HepG2 (cell line): Measurements from ENCODE around the gene TAF12. TPM values are rescaled to one million over a fixed set of nuclear protein-coding genes. Genes with fewer than 3 reads are reported as not detected.

Experiments
- BCL6 ChIP-seq: IDR thresholded peaks from 2 replicates; pipeline ENCODE4 v1.6.1; 2016; ENCODE audit warnings: missing genetic modification reagents, missing compliant biosample characterization
- CAMTA2 ChIP-seq: sonication (generic); formaldehyde crosslinking; IDR thresholded peaks from 2 replicates; pipeline ENCODE4 v1.4.0; 2020; ENCODE audit warnings: mild to moderate bottlenecking, missing genetic modification reagents, borderline replicate concordance
- ELF4 ChIP-seq: sonication (generic); formaldehyde crosslinking; IDR thresholded peaks from 2 replicates; pipeline ENCODE4 v1.5.0; 2020; ENCODE audit warnings: missing genetic modification reagents, mild to moderate bottlenecking, moderate library complexity, borderline replicate concordance
- HMG20B ChIP-seq: conservative IDR thresholded peaks from 2 replicates; pipeline ENCODE4 v1.6.1; 2016; ENCODE audit warnings: missing genetic modification reagents, missing compliant biosample characterization
- LCORL ChIP-seq, 2 experiments: fragments of 450-650 bp in 1 of 2; sonication (generic) in 1 of 2; formaldehyde crosslinking in 1 of 2; IDR thresholded peaks; 2 replicates each; pipeline versions ENCODE4 v1.5.0 to v1.6.1; 2017 to 2020; ENCODE audit warnings: antibody characterized with exemption in 1 of 2, missing genetic modification reagents in 1 of 2
- MIER3 ChIP-seq: IDR thresholded peaks from 2 replicates; pipeline ENCODE4 v1.6.1; 2016; ENCODE audit warnings: missing compliant biosample characterization, borderline replicate concordance
- SNRNP70 ChIP-seq: fragments of 200-400 bp; formaldehyde crosslinking; IDR thresholded peaks from 2 replicates; pipeline ENCODE4 v1.6.1; 2017; ENCODE audit warnings: mild to moderate bottlenecking, low read depth, low read length, moderate library complexity
- SOX13 ChIP-seq, 3 experiments: fragments of 450-650 bp in 1 of 3; sonication (generic) in 1 of 3; formaldehyde crosslinking in 1 of 3; IDR thresholded peaks in 2 of 3; conservative IDR thresholded peaks in 1 of 3; 2 replicates each; pipeline versions ENCODE4 v1.5.0 to v1.6.1; 2016 to 2020; ENCODE audit warnings: antibody characterized with exemption in 1 of 3, mild to moderate bottlenecking in 1 of 3, missing compliant biosample characterization in 1 of 3, missing genetic modification reagents in 1 of 3, moderate library complexity in 1 of 3
- ZNF230 ChIP-seq: sonication (generic); formaldehyde crosslinking; IDR thresholded peaks from 2 replicates; pipeline ENCODE4 v1.4.0; 2020; ENCODE audit warnings: mild to moderate bottlenecking, missing genetic modification reagents
- ZNF557 ChIP-seq: sonication (generic); formaldehyde crosslinking; IDR thresholded peaks from 2 replicates; pipeline ENCODE4 v1.4.0; 2020; ENCODE audit warnings: missing genetic modification reagents
- ZNF644 ChIP-seq: IDR thresholded peaks from 2 replicates; pipeline ENCODE4 v1.6.1; 2016; ENCODE audit warnings: low read depth
- polyA plus RNA-seq, 8 experiments: library from polyadenylated mRNA; depleted of rRNA in 3 of 8; stranded (reverse) in 7 of 8; unstranded in 1 of 8; fragments of >200 nt; fragmentation: Illumina TruSeq in 4 of 8; extraction: Trizol in 4 of 8; gene quantifications; 2 replicates each; pipeline versions ENCODE4 v1.2.1 to v1.2.3, GENCODE V29; 2011 to 2016; ENCODE audit warnings: low read depth in 4 of 8, missing spikeins in 1 of 8, mixed read lengths in 1 of 8; ENCODE audit not compliant: insufficient read depth in 1 of 8
- total RNA-seq, 5 experiments: library from RNA; depleted of rRNA; stranded (reverse); fragments of >200 nt; fragmentation: Illumina TruSeq; extraction: Trizol; gene quantifications; 2 replicates each; pipeline ENCODE4 v1.2.3, GENCODE V29; 2016; ENCODE audit warnings: low read depth in 1 of 5
- TF ChIP-seq, protein P1 (sequence below), 2 experiments: sonication (generic) in 1 of 2; formaldehyde crosslinking in 1 of 2; IDR thresholded peaks; 2 replicates each; pipeline versions ENCODE4 v1.4.0 to v1.6.1; 2016 to 2020; ENCODE audit warnings: borderline replicate concordance in 1 of 2, low read depth in 1 of 2, mild to moderate bottlenecking in 1 of 2, missing genetic modification reagents in 1 of 2
- TF ChIP-seq, protein P2 (sequence below): sonication (generic); formaldehyde crosslinking; conservative IDR thresholded peaks from 2 replicates; pipeline ENCODE4 v1.8.0; 2022; ENCODE audit warnings: mild to moderate bottlenecking, moderate library complexity, missing genetic modification reagents
- TF ChIP-seq, protein P3 (sequence below): IDR thresholded peaks from 2 replicates; pipeline ENCODE4 v1.6.1; 2012; ENCODE audit warnings: inconsistent platforms
- TF ChIP-seq, protein P4 (sequence below): sonication (generic); formaldehyde crosslinking; IDR thresholded peaks from 2 replicates; pipeline ENCODE4 v1.9.0; 2021; ENCODE audit warnings: missing genetic modification reagents, borderline replicate concordance

The TAF12 gene
- total and polyA plus RNA-seq, 2 of the 13 experiments (the other 11 are each of a cell fraction or from before 2014, with no cell fraction given) = 16.3 to 17.1 TPM

DNA sequence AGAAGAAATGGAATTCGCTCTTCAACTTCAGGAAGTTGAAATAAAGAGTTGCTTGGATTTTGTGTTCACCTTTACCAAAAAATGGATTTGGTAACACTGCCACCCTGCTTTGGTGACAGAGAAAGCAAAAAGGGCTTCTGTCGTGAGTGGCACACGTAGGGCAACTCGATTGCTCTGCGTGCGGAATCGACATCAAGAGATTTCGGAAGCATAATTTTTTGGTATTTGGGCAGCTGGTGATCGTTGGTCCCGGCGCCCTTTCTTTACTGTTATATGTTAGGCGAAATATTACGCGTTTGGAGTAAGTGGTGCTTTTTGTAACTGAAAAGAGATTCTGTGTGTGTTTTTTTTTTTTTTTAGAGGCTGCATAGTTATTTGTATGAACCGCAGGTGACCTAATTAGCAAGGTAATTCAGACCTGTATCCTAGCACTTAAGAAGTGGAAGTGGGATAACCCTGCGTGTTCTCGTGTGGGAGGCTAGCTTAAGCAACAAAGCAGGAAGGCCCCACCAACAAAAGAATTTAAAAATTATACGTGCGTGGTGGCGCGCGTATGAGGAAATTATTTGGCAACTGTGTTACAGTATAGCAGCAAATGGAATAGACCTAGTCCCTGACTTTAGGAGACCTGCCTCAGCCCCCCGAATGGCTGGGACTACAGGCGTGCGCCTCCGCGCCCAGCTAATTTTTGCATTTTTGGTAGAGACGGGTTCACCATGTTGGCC is 5.8 kb upstream of the TAF12 start, which contains the start of gene RNU11 (continued):
- no peak for TF ChIP-seq ZNF644 (CRISPR knock-in tag)
- peak; percentile 38; the same call in 1 of the 2 replicates for TF ChIP-seq CAMTA2 (CRISPR knock-in tag)
- TF ChIP-seq, protein P1, sequence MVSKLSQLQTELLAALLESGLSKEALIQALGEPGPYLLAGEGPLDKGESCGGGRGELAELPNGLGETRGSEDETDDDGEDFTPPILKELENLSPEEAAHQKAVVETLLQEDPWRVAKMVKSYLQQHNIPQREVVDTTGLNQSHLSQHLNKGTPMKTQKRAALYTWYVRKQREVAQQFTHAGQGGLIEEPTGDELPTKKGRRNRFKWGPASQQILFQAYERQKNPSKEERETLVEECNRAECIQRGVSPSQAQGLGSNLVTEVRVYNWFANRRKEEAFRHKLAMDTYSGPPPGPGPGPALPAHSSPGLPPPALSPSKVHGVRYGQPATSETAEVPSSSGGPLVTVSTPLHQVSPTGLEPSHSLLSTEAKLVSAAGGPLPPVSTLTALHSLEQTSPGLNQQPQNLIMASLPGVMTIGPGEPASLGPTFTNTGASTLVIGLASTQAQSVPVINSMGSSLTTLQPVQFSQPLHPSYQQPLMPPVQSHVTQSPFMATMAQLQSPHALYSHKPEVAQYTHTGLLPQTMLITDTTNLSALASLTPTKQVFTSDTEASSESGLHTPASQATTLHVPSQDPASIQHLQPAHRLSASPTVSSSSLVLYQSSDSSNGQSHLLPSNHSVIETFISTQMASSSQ (IDR thresholded peaks at IDR 0.05; ENCODE audit: low read depth) = peak; percentile 78
- TF ChIP-seq, protein P1 (CRISPR knock-in tag; IDR thresholded peaks at IDR 0.05; ENCODE audit: borderline replicate concordance) = peak; percentile 81; the same call in 1 of the 2 replicates
- TF ChIP-seq LCORL (IDR thresholded peaks at IDR 0.05) = peak; percentile 88
- no peak for TF ChIP-seq LCORL (CRISPR knock-in tag; IDR thresholded peaks at IDR 0.05)
- TF ChIP-seq MIER3 (CRISPR knock-in tag) = peak; percentile 82; the same call in 1 of the 2 replicates
- peak; percentile 73 for TF ChIP-seq HMG20B (CRISPR knock-in tag)
- TF ChIP-seq, protein P2, sequence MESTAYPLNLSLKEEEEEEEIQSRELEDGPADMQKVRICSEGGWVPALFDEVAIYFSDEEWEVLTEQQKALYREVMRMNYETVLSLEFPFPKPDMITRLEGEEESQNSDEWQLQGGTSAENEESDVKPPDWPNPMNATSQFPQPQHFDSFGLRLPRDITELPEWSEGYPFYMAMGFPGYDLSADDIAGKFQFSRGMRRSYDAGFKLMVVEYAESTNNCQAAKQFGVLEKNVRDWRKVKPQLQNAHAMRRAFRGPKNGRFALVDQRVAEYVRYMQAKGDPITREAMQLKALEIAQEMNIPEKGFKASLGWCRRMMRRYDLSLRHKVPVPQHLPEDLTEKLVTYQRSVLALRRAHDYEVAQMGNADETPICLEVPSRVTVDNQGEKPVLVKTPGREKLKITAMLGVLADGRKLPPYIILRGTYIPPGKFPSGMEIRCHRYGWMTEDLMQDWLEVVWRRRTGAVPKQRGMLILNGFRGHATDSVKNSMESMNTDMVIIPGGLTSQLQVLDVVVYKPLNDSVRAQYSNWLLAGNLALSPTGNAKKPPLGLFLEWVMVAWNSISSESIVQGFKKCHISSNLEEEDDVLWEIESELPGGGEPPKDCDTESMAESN (CRISPR knock-in tag) = peak; percentile 98
- TF ChIP-seq SOX13 (IDR thresholded peaks at IDR 0.05) = peak; percentile 97
- peak; percentile 61 to 97; a peak in 3 of 4 replicates for TF ChIP-seq SOX13 (CRISPR knock-in tag; conservative IDR thresholded peaks at IDR 0.05 in 1 of 2, IDR thresholded peaks at IDR 0.05 in 1 of 2)
- no peak for TF ChIP-seq SNRNP70
- peak; percentile 80 for TF ChIP-seq BCL6 (CRISPR knock-in tag)
- TF ChIP-seq, protein P3, sequence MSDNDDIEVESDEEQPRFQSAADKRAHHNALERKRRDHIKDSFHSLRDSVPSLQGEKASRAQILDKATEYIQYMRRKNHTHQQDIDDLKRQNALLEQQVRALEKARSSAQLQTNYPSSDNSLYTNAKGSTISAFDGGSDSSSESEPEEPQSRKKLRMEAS = peak; percentile 79
- 0 out of 2 replicates have a peak, but pooled peaks have one; percentile 83 for TF ChIP-seq ZNF557
- TF ChIP-seq ELF4 (CRISPR knock-in tag) = peak; percentile 84; the same call in 1 of the 2 replicates
- TF ChIP-seq, protein P4, sequence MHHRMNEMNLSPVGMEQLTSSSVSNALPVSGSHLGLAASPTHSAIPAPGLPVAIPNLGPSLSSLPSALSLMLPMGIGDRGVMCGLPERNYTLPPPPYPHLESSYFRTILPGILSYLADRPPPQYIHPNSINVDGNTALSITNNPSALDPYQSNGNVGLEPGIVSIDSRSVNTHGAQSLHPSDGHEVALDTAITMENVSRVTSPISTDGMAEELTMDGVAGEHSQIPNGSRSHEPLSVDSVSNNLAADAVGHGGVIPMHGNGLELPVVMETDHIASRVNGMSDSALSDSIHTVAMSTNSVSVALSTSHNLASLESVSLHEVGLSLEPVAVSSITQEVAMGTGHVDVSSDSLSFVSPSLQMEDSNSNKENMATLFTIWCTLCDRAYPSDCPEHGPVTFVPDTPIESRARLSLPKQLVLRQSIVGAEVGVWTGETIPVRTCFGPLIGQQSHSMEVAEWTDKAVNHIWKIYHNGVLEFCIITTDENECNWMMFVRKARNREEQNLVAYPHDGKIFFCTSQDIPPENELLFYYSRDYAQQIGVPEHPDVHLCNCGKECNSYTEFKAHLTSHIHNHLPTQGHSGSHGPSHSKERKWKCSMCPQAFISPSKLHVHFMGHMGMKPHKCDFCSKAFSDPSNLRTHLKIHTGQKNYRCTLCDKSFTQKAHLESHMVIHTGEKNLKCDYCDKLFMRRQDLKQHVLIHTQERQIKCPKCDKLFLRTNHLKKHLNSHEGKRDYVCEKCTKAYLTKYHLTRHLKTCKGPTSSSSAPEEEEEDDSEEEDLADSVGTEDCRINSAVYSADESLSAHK (CRISPR knock-in tag) = no peak; the same call in 1 of the 2 replicates
- peak; percentile 89; the same call in 1 of the 2 replicates for TF ChIP-seq ZNF230 (CRISPR knock-in tag)
